HL-60 (cell line): ENCODE measurements around the gene CD1D.

Experiments
- DNase-seq, 2 experiments: peaks; one replicate each; pipeline ENCODE4 v3.0.0-alpha.2; 2010 to 2020; ENCODE audit warnings: low read depth in 1 of 2, low spot score in 1 of 2
- H3K27ac ChIP-seq: fragments of 250-450 bp; sonication (Bioruptor Pico); replicated peaks from 2 replicates; pipeline ENCODE4 v1.5.1; 2020; ENCODE audit warnings: mild to moderate bottlenecking, moderate library complexity
- H3K27me3 ChIP-seq: fragments of 250-450 bp; sonication (Bioruptor Pico); 2 replicates; pipeline ENCODE4 v1.5.1; 2021; ENCODE audit warnings: mild to moderate bottlenecking, moderate library complexity; ENCODE audit not compliant: insufficient read depth, poor library complexity, severe bottlenecking
- H3K4me3 ChIP-seq: replicated peaks from 2 replicates; pipeline ENCODE4 v1.5.1; 2011; ENCODE audit warnings: mild to moderate bottlenecking, control low read depth, low read length; ENCODE audit not compliant: insufficient read depth
- GABPA ChIP-seq: IDR thresholded peaks from 2 replicates; pipeline ENCODE4 v1.6.1; 2012; ENCODE audit warnings: low read depth
- POLR2AphosphoS5 ChIP-seq: IDR thresholded peaks from 2 replicates; pipeline ENCODE4 v1.6.1; 2012; ENCODE audit warnings: low read depth
- SPI1 ChIP-seq: IDR thresholded peaks from 2 replicates; pipeline ENCODE4 v1.6.1; 2012; ENCODE audit warnings: low read depth, mild to moderate bottlenecking, borderline replicate concordance
- TF ChIP-seq, protein P1 (sequence below): IDR thresholded peaks from 2 replicates; pipeline ENCODE4 v1.6.1; 2012; ENCODE audit warnings: low read depth; ENCODE audit not compliant: insufficient replicate concordance
- TF ChIP-seq, protein P2 (sequence below): IDR thresholded peaks from one replicate; pipeline ENCODE4 v1.5.1; 2011; ENCODE audit warnings: low read length, control low read depth, inconsistent platforms; ENCODE audit not compliant: insufficient read depth

CD1D gene

DNA sequence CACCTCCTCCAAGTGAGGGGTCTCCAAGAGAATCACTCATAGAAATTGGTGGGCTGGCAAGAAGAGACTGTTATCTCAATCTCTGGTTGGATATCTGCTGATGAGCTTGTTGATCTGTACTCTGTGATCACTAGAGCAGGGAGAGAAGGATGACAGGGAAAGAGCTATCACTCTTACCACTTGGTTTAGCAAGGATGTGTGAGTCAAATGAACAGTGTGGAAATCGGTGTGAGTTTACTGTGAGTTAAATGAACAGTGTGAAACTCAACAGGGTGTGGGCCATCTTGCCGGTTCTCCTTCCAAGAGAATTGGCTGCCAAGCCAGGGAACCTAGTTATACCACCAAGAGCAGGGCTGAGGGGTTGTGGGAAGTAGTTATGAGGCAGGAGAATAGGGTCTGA, 33.3 kb upstream of the CD1D start:
- no peaks in the 10 kb centered on the region for H3K27me3 ChIP-seq
- DNase-seq: no peak
- H3K4me3 ChIP-seq: no peak overlapping the region
- no peak overlapping the region for H3K27ac ChIP-seq
- TF ChIP-seq GABPA (no peak), POLR2AphosphoS5 (no peak), SPI1 (no peak)
- TF ChIP-seq, protein P1, sequence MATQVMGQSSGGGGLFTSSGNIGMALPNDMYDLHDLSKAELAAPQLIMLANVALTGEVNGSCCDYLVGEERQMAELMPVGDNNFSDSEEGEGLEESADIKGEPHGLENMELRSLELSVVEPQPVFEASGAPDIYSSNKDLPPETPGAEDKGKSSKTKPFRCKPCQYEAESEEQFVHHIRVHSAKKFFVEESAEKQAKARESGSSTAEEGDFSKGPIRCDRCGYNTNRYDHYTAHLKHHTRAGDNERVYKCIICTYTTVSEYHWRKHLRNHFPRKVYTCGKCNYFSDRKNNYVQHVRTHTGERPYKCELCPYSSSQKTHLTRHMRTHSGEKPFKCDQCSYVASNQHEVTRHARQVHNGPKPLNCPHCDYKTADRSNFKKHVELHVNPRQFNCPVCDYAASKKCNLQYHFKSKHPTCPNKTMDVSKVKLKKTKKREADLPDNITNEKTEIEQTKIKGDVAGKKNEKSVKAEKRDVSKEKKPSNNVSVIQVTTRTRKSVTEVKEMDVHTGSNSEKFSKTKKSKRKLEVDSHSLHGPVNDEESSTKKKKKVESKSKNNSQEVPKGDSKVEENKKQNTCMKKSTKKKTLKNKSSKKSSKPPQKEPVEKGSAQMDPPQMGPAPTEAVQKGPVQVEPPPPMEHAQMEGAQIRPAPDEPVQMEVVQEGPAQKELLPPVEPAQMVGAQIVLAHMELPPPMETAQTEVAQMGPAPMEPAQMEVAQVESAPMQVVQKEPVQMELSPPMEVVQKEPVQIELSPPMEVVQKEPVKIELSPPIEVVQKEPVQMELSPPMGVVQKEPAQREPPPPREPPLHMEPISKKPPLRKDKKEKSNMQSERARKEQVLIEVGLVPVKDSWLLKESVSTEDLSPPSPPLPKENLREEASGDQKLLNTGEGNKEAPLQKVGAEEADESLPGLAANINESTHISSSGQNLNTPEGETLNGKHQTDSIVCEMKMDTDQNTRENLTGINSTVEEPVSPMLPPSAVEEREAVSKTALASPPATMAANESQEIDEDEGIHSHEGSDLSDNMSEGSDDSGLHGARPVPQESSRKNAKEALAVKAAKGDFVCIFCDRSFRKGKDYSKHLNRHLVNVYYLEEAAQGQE: no peak
- TF ChIP-seq, protein P2, sequence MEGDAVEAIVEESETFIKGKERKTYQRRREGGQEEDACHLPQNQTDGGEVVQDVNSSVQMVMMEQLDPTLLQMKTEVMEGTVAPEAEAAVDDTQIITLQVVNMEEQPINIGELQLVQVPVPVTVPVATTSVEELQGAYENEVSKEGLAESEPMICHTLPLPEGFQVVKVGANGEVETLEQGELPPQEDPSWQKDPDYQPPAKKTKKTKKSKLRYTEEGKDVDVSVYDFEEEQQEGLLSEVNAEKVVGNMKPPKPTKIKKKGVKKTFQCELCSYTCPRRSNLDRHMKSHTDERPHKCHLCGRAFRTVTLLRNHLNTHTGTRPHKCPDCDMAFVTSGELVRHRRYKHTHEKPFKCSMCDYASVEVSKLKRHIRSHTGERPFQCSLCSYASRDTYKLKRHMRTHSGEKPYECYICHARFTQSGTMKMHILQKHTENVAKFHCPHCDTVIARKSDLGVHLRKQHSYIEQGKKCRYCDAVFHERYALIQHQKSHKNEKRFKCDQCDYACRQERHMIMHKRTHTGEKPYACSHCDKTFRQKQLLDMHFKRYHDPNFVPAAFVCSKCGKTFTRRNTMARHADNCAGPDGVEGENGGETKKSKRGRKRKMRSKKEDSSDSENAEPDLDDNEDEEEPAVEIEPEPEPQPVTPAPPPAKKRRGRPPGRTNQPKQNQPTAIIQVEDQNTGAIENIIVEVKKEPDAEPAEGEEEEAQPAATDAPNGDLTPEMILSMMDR: no peak

DNA sequence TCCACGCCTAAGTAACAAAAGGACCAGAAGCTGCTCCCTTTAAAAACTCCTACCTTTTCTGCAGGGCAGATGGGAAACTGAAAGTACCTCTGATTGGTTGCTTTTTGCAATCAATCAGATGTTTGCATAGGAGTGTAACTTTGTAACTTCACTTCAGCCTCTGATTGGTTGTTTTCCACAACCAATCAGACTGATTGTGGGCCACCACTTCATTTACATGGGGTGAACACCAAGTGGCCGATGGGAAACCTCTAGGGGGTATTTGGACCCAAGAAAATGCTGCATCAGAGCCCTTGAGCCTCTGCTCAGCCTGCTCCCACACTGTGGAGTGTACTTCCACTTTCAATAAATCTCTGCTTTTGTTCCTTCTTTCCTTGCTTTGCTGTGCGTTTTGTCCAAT, 32.8 kb upstream of the CD1D start:
- Histone ChIP-seq H3K27ac (no peak overlapping the region), H3K4me3 (no peak overlapping the region), H3K27me3 (no peaks in the 10 kb centered on the region)
- no peak for TF ChIP-seq POLR2AphosphoS5
- DNase-seq: no peak

DNA sequence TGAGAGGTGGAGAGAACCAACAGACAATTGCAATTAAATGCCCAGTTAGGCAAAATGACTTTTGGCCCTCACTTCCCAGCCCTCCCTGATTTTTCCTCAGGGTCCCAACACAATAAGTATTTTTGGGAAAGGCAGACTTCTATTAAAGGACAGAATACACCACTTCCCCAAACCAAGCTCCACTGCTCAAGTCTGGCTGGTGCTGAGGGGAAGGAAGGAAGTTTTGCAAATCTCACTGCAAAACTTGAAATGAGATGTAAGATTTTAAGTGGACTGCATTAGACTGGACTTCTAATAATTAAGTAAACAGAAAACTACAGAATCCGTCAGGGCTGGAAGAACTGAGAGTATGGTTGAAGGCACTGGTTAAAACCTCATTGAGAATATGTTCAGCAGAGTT, 32.2 kb upstream of the CD1D start:
- TF ChIP-seq, protein P1: peak; percentile 10
- TF ChIP-seq, protein P2: no peak
- TF ChIP-seq SPI1: peak; percentile 90
- TF ChIP-seq GABPA: no peak
- TF ChIP-seq POLR2AphosphoS5: no peak
- H3K4me3 ChIP-seq: no peak overlapping the region
- H3K27me3 ChIP-seq: no peaks in the 10 kb centered on the region
- DNase-seq: peak in 1 of 2 experiments; percentile 29
- peak overlapping the region; percentile 37 for H3K27ac ChIP-seq

DNA sequence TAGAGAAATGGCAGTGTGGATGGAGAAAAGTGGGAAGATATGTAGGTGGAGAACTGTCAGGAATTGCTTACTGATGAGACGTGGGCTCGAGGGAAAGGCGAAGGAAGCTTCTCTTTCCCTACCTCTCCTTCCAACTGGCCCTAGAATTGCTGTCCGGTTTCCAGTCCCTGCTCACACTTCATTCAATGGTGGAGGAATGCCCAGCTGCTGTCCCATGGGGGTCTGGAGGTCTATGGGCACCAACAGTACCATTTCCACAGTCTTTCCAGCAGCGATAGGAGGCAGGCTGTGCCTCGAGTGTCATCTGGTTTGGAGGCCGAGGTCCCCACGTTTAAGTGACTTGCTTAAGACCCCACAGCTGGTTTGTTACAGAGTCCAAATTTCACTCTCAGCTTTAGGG, 31.5 kb upstream of the CD1D start:
- TF ChIP-seq GABPA (no peak), POLR2AphosphoS5 (no peak), SPI1 (no peak)
- TF ChIP-seq, protein P1: no peak
- TF ChIP-seq, protein P2: no peak
- H3K27ac ChIP-seq: peak overlapping the region; percentile 37
- H3K4me3 ChIP-seq: peak overlapping the region; percentile 34
- H3K27me3 ChIP-seq: no peaks in the 10 kb centered on the region
- DNase-seq: no peak
